H1 (cell line): ENCODE measurements around the gene PPP1R3G. TPM values are rescaled to one million over a fixed set of nuclear protein-coding genes. Genes with fewer than 3 reads are reported as not detected.

Experiments
- CTCF ChIA-PET: fragments of 300-600 bp; sonication (Branson Sonifier 250); formaldehyde crosslinking; loops from one replicate; lab custom pipeline; 2021; ENCODE audit not compliant: partially characterized antibody; lab: Charles Lee
- POLR2A ChIA-PET: fragments of 300-600 bp; sonication (Branson Sonifier 250); formaldehyde crosslinking; loops from one replicate; lab custom pipeline; 2021; ENCODE audit warnings: inconsistent platforms; ENCODE audit not compliant: partially characterized antibody; lab: Charles Lee
- DNase-seq, 2 experiments: peaks; one replicate each; pipeline versions ENCODE4 v3.0.0 to v3.0.0-alpha.2; 2010 to 2022; ENCODE audit warnings: low spot score in 2 of 2, low read depth in 1 of 2, mixed read lengths in 1 of 2
- FAIRE-seq: peaks from 2 replicates; lab custom pipeline; 2011; peaks lifted over from hg19 to GRCh38; lab: Jason Lieb, UNC
- H2AFZ ChIP-seq: 2 replicates; pipeline ENCODE4 v1.8.1; 2012; ENCODE audit warnings: low read length, inconsistent platforms
- H2AK5ac ChIP-seq: 2 replicates; pipeline ENCODE4 v1.6.1; 2013; ENCODE audit warnings: low read depth, low read length
- H2BK120ac ChIP-seq: replicated peaks from 2 replicates; pipeline ENCODE3; 2013; ENCODE audit warnings: low read depth, low read length, inconsistent platforms
- H2BK12ac ChIP-seq: 2 replicates; pipeline ENCODE4 v1.6.1; 2013; ENCODE audit warnings: low read depth, low read length
- H2BK15ac ChIP-seq: 2 replicates; pipeline ENCODE4 v1.6.1; 2013; ENCODE audit warnings: low read length
- H2BK20ac ChIP-seq: 2 replicates; pipeline ENCODE4 v1.6.1; 2013; ENCODE audit warnings: low read length
- H2BK5ac ChIP-seq: 2 replicates; pipeline ENCODE4 v1.6.1; 2013; ENCODE audit warnings: low read depth, low read length
- H3K14ac ChIP-seq: 2 replicates; pipeline ENCODE4 v1.6.1; 2013; ENCODE audit warnings: inconsistent platforms; ENCODE audit not compliant: insufficient read length
- H3K18ac ChIP-seq: 2 replicates; pipeline ENCODE4 v1.6.1; 2013; ENCODE audit warnings: low read length; ENCODE audit errors: extremely low read depth
- H3K23ac ChIP-seq: 2 replicates; pipeline ENCODE4 v1.6.1; 2013; ENCODE audit warnings: inconsistent platforms; ENCODE audit not compliant: insufficient read length
- H3K23me2 ChIP-seq: 2 replicates; pipeline ENCODE4 v1.6.1; 2013; ENCODE audit warnings: low read depth, low read length
- H3K27ac ChIP-seq: 2 replicates; pipeline ENCODE4 v1.6.1; 2011; ENCODE audit warnings: low read depth, low read length, inconsistent platforms
- H3K27me3 ChIP-seq, 4 experiments: replicated peaks in 1 of 4; 1 replicate in 1 of 4; 2 replicates in 3 of 4; pipeline versions ENCODE4 v1.6.1 to v1.8.1; 2011 to 2013; ENCODE audit warnings: low read length in 3 of 4, mild to moderate bottlenecking in 3 of 4, inconsistent platforms in 2 of 4, mixed read lengths in 2 of 4, moderate library complexity in 1 of 4; ENCODE audit not compliant: control insufficient read depth in 3 of 4, insufficient read depth in 3 of 4; ENCODE audit errors: extremely low read depth in 1 of 4
- H3K36me3 ChIP-seq, 4 experiments: 2 replicates each; pipeline versions ENCODE4 v1.6.1 to v1.8.1; 2011 to 2013; ENCODE audit warnings: mild to moderate bottlenecking in 4 of 4, low read length in 3 of 4, moderate library complexity in 2 of 4, control low read depth in 1 of 4, inconsistent platforms in 1 of 4; ENCODE audit not compliant: insufficient read depth in 4 of 4, control insufficient read depth in 2 of 4
- H3K4ac ChIP-seq: replicated peaks from 2 replicates; pipeline ENCODE3; 2013; ENCODE audit warnings: low read length, low read depth, mixed read lengths, inconsistent platforms; ENCODE audit not compliant: insufficient read length
- H3K4me1 ChIP-seq, 4 experiments: replicated peaks in 1 of 4; 1 replicate in 1 of 4; 2 replicates in 3 of 4; pipeline versions ENCODE4 v1.6.1 to v1.8.1; 2011 to 2013; ENCODE audit warnings: low read length in 3 of 4, inconsistent platforms in 2 of 4, mixed read lengths in 1 of 4; ENCODE audit not compliant: insufficient read depth in 4 of 4, control insufficient read depth in 3 of 4
- H3K4me2 ChIP-seq, 2 experiments: 2 replicates each; pipeline versions ENCODE4 v1.6.1 to v1.8.1; 2011 to 2013; ENCODE audit warnings: low read depth in 2 of 2, low read length in 2 of 2, control low read depth in 1 of 2, inconsistent platforms in 1 of 2, mild to moderate bottlenecking in 1 of 2; ENCODE audit not compliant: insufficient read depth in 1 of 2
- H3K4me3 ChIP-seq, 4 experiments: fragments of 200-600, 300-600 bp in 1 of 4; sonication (generic), shearing (Covaris generic), sonication (Bioruptor Twin) in 1 of 4; 2 replicates each; pipeline versions ENCODE4 v1.5.1 to v1.8.1; 2011 to 2016; ENCODE audit warnings: low read length in 4 of 4, low read depth in 3 of 4, control low read depth in 2 of 4, inconsistent platforms in 2 of 4, mild to moderate bottlenecking in 2 of 4, mixed read lengths in 1 of 4, moderate library complexity in 1 of 4; ENCODE audit not compliant: insufficient read depth in 2 of 4; ENCODE audit errors: extremely low read depth in 1 of 4
- H3K56ac ChIP-seq: replicated peaks from 2 replicates; pipeline ENCODE3; 2013; ENCODE audit warnings: low read depth, mild to moderate bottlenecking, mixed read lengths, low read length, inconsistent platforms; ENCODE audit not compliant: insufficient read length
- H3K79me1 ChIP-seq: 2 replicates; pipeline ENCODE4 v1.6.1; 2013; ENCODE audit warnings: low read depth, low read length, control low read depth
- H3K79me2 ChIP-seq, 2 experiments: 2 replicates each; pipeline versions ENCODE4 v1.6.1 to v1.8.1; 2012 to 2013; ENCODE audit warnings: low read length in 2 of 2, mild to moderate bottlenecking in 2 of 2, inconsistent platforms in 1 of 2; ENCODE audit not compliant: insufficient read depth in 2 of 2, control insufficient read depth in 1 of 2
- H3K9ac ChIP-seq, 4 experiments: replicated peaks in 1 of 4; 1 replicate in 1 of 4; 2 replicates in 3 of 4; pipeline versions ENCODE4 v1.6.1 to v1.8.1; 2011 to 2013; ENCODE audit warnings: low read depth in 3 of 4, low read length in 3 of 4, control low read depth in 2 of 4, mild to moderate bottlenecking in 2 of 4, moderate library complexity in 2 of 4, inconsistent platforms in 1 of 4; ENCODE audit errors: extremely low read depth in 1 of 4
- H3K9me3 ChIP-seq, 2 experiments: 2 replicates each; pipeline versions ENCODE4 v1.6.1 to v1.8.1; 2012 to 2013; ENCODE audit warnings: mild to moderate bottlenecking in 2 of 2, moderate library complexity in 2 of 2, control low read depth in 1 of 2, inconsistent platforms in 1 of 2, low read depth in 1 of 2, low read length in 1 of 2, mixed read lengths in 1 of 2; ENCODE audit not compliant: insufficient read depth in 2 of 2
- H4K20me1 ChIP-seq, 2 experiments: replicated peaks in 1 of 2; 2 replicates each; pipeline versions ENCODE3 to v1.8.1; 2011 to 2013; ENCODE audit warnings: inconsistent platforms in 2 of 2, low read length in 2 of 2, mild to moderate bottlenecking in 1 of 2; ENCODE audit not compliant: insufficient read depth in 2 of 2, control insufficient read depth in 1 of 2
- H4K5ac ChIP-seq: 2 replicates; pipeline ENCODE4 v1.6.1; 2013; ENCODE audit warnings: low read length, low read depth, mixed read lengths, inconsistent platforms; ENCODE audit not compliant: insufficient read length
- H4K8ac ChIP-seq: 2 replicates; pipeline ENCODE4 v1.8.0; 2013; ENCODE audit warnings: mild to moderate bottlenecking, moderate library complexity, low read length, inconsistent platforms; ENCODE audit not compliant: insufficient read depth; ENCODE audit errors: extremely low read depth
- H4K91ac ChIP-seq: replicated peaks from 2 replicates; pipeline ENCODE3; 2013; ENCODE audit warnings: low read length, mixed read lengths, inconsistent platforms; ENCODE audit not compliant: insufficient read length
- ASH2L ChIP-seq: fragments of 200-600, 300-600 bp; sonication (generic); IDR thresholded peaks from one replicate; pipeline ENCODE4 v1.7.1; 2017; ENCODE audit warnings: low read length
- CREB1 ChIP-seq: IDR thresholded peaks from 2 replicates; pipeline ENCODE4 v1.6.1; 2012; ENCODE audit warnings: inconsistent platforms
- E2F6 ChIP-seq: IDR thresholded peaks from 2 replicates; pipeline ENCODE4 v1.6.1; 2012; ENCODE audit warnings: inconsistent platforms
- EZH2 ChIP-seq: fragments of 200-600 bp; sonication (generic); IDR thresholded peaks from 2 replicates; pipeline ENCODE4 v1.7.1; 2012; ENCODE audit warnings: low read depth, mild to moderate bottlenecking, moderate library complexity, low read length, inconsistent platforms; ENCODE audit not compliant: severe bottlenecking
- MAX ChIP-seq: IDR thresholded peaks from 2 replicates; pipeline ENCODE4 v1.6.1; 2012; ENCODE audit warnings: inconsistent platforms
- RBBP5 ChIP-seq: IDR thresholded peaks from 2 replicates; pipeline ENCODE4 v1.7.1; 2012; ENCODE audit warnings: low read depth, mild to moderate bottlenecking, inconsistent platforms, low read length, moderate library complexity, borderline replicate concordance
- RNF2 ChIP-seq: fragments of 200-900, 300-1000 bp; sonication (generic); IDR thresholded peaks from 2 replicates; pipeline ENCODE4 v1.7.1; 2016; ENCODE audit warnings: borderline replicate concordance, low read depth, mild to moderate bottlenecking, antibody characterized with exemption, low read length; ENCODE audit not compliant: poor library complexity, severe bottlenecking; ENCODE audit errors: missing control alignments
- SP4 ChIP-seq: IDR thresholded peaks from 2 replicates; pipeline ENCODE4 v1.6.1; 2012; ENCODE audit warnings: low read length, inconsistent platforms
- SUZ12 ChIP-seq: fragments of 200-600 bp; sonication (generic); IDR thresholded peaks from 2 replicates; pipeline ENCODE4 v1.6.1; 2012; ENCODE audit warnings: mild to moderate bottlenecking, inconsistent platforms, low read length, moderate library complexity, mixed read lengths
- TBP ChIP-seq: IDR thresholded peaks from 2 replicates; pipeline ENCODE4 v1.6.1; 2011; ENCODE audit warnings: low read depth, low read length, improper control_type of control experiment
- WGBS, 2 experiments: shearing (Covaris generic) in 1 of 2; methylation state at CpG; one replicate each; pipeline versions ENCODE4 v1.1.6 to v1.1.7; 2013 to 2015; ENCODE audit warnings: low lambda C conversion rate in 2 of 2, mixed read lengths in 2 of 2, inconsistent platforms in 1 of 2, low coverage in 1 of 2, missing lambda C conversion rate in 1 of 2; ENCODE audit not compliant: insufficient replicate concordance in 2 of 2, insufficient coverage in 1 of 2, insufficient read length in 1 of 2; ENCODE audit errors: extremely low coverage in 1 of 2, missing lambda C conversion rate in 1 of 2; 5-methylcytosine and 5-hydroxymethylcytosine counted together
- polyA plus RNA-seq, 7 experiments: library from polyadenylated mRNA; depleted of rRNA in 3 of 7; stranded (reverse) in 5 of 7; unstranded in 2 of 7; fragments of >200 nt in 5 of 7; fragments of 200-250 nt in 2 of 7; gene quantifications; 1 replicate in 5 of 7; 2 replicates in 1 of 7; 4 replicates in 1 of 7; pipeline versions ENCODE4 v1.2.1 to v1.2.3, GENCODE V29; 2011 to 2013; ENCODE audit warnings: missing spikeins in 2 of 7, mixed read lengths in 2 of 7
- total RNA-seq: library from RNA; stranded (reverse); fragmentation: NEBNext Ultra II Directional; extraction: Animal tissue kit (Norgen Biotek cat#: 25700); gene quantifications from 2 replicates; pipeline ENCODE4 v1.2.1, GENCODE V29; 2021

PPP1R3G gene
- total and polyA plus RNA-seq, 2 of the 8 experiments (the other 6 are each of a cell fraction or from before 2014, with no cell fraction given) = 0.03 to 0.09 TPM

- Histone ChIP-seq H3K4me1 (peaks cover 0 to 19% (median 8%) of the 10 kb centered on the region in 4 experiments; a peak in 4 of 7 replicates), H3K56ac (no peak overlapping the region), H3K14ac (no peak overlapping the region), H3K27me3 (peaks cover 35 to 60% (median 57%) of the 10 kb centered on the region in 4 experiments), H3K27ac (no peak overlapping the region), H2AK5ac (no peak overlapping the region), H2BK120ac (no peak overlapping the region), H3K79me2 (no peaks in the 10 kb centered on the region), H2BK5ac (no peak overlapping the region; the same call in 1 of the 2 replicates), H3K79me1 (no peaks in the 10 kb centered on the region), H2BK15ac (no peak overlapping the region), H3K9me3 (no peaks in the 10 kb centered on the region; a peak in 1 of 4 replicates), H4K20me1 (peaks cover 3 to 5% of the 10 kb centered on the region in 2 experiments), H2BK20ac (no peak overlapping the region), H3K4me3 (peak overlapping the region; percentile 25 to 61 (median 50); a peak in 6 of 8 replicates), H2AFZ (peak overlapping the region; percentile 35; the same call in 1 of the 2 replicates), H3K23ac (no peak overlapping the region), H3K36me3 (no peaks in the 10 kb centered on the region), H3K4ac (no peak overlapping the region), H2BK12ac (peak overlapping the region; percentile 60; the same call in 1 of the 2 replicates), H3K4me2 (peak overlapping the region; percentile 71 to 96), H4K8ac (peak overlapping the region; percentile 77; the same call in 1 of the 2 replicates), H3K18ac (peak overlapping the region; percentile 78), H3K23me2 (peaks cover 17% of the 10 kb centered on the region; the same call in 1 of the 2 replicates), H3K9ac (no peak overlapping the region; a peak in 1 of 7 replicates), H4K5ac (no peak overlapping the region), H4K91ac (no peak overlapping the region)
- DNase-seq (peak in 1 of 2 experiments; percentile 70), FAIRE-seq (no peak)
- ChIA-PET POLR2A (interaction anchor here (0.8 to 1.5 kb wide), 3 partner anchors 20 to 83 kb away, joined by 3 to 4 read pairs (median 3); partner anchors contain the start of gene RPP40), CTCF (interaction anchor here (0.8 to 1.8 kb wide), 3 partner anchors 18 to 50 kb away, joined by 3 to 4 read pairs (median 3); no protein-coding TSS in a partner anchor)
- 23% methylated on average over 55 of the region's 56 CpGs; no CpG with 5 or more reads in 1 of the 2 experiments for WGBS, 2 experiments
- TF ChIP-seq RNF2 (peak; percentile 86), CREB1 (0 out of 2 replicates have a peak, but pooled peaks have one; percentile 4), ASH2L (peak; percentile 81), SUZ12 (peak; percentile 86), MAX (peak; percentile 85), SP4 (peak; percentile 40; the same call in 1 of the 2 replicates), RBBP5 (no peak), E2F6 (peak; percentile 94), TBP (no peak), EZH2 (peak; percentile 84)
Measured at GRCh38 chr6:5086294-5086890, 1.3 kb downstream of the PPP1R3G start.
